ENCODE results near the gene ZNF653.
A peak's percentile ranks its signal among the peaks of the same experiment; 100 is the strongest.

The ZNF653 gene, protein sequence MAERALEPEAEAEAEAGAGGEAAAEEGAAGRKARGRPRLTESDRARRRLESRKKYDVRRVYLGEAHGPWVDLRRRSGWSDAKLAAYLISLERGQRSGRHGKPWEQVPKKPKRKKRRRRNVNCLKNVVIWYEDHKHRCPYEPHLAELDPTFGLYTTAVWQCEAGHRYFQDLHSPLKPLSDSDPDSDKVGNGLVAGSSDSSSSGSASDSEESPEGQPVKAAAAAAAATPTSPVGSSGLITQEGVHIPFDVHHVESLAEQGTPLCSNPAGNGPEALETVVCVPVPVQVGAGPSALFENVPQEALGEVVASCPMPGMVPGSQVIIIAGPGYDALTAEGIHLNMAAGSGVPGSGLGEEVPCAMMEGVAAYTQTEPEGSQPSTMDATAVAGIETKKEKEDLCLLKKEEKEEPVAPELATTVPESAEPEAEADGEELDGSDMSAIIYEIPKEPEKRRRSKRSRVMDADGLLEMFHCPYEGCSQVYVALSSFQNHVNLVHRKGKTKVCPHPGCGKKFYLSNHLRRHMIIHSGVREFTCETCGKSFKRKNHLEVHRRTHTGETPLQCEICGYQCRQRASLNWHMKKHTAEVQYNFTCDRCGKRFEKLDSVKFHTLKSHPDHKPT

DNA sequence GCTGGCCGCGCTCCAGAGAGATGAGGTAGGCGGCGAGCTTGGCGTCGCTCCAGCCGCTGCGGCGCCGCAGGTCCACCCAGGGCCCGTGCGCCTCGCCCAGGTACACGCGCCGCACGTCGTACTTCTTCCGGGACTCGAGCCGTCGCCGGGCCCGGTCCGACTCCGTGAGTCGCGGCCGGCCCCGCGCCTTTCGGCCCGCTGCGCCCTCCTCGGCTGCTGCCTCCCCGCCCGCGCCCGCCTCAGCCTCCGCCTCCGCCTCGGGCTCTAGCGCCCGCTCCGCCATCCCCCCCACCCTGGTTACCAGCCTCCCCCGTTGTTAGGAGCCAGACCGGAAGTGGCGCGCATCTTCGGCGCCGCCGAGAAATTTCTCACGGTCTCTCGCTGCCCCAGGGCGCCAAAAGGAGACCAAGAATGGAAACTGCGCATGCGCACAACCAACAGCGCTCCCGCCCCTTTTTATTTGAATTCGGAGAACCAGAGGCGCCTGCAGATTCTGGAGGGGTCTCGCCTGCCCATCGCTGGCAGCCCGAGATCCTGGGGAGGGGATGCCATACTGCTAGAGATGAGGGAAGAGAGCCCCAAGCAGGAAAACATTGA, at the start of gene ZNF653:
Gene ZNF653, minus strand, starts transcription at position 336 of the 597 bp plus-strand sequence. Its CDS starts 53 bp downstream, at position 283.
- DNase-seq, result peak; percentile 96

DNA sequence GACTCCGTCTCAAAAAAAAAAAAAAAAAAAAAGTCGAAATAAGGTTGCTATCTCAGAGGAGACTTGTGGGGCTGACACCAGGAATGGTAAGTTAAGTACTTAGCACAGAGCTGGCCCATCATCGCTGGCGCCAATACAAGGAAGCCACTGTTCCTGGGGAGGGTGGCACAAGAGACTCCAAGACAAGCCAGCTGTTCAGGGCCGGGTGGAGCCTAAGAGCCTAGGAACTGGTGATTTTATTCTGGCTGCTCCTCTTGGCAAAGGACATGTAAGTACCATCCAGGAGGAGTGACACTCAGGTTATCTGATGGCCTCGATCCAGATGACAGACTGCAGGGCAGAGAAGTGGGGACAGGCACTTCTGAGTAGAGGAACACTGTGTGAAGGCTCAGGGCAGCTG, 49.6 kb upstream of the ZNF653 start:
- DNase-seq, result no peak

DNA sequence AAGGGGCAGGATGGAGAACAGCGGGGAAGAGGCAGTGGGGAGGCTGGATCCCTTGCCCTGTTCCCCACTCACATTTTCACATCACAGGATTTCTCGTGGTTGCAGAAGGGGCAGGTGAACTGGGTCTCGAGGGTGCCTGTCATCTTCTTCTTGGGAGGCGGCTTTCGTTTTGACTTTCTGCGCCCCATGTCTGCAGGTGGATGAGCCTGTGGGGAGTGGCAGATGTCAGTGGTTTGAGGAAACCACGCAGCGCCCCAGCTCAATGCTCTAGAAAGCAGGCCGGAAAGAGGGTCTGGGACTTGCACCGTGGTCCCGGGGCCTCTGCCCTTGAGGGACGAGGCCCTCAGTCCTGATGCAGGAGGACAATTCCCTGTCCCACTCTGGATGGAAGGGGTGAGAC, 48.5 kb upstream of the ZNF653 start:
- DNase-seq, result no peak

GRCh38 chr19:11552666-11553372, 47.2 kb upstream of the ZNF653 start:
- DNase-seq, result no peak

DNA sequence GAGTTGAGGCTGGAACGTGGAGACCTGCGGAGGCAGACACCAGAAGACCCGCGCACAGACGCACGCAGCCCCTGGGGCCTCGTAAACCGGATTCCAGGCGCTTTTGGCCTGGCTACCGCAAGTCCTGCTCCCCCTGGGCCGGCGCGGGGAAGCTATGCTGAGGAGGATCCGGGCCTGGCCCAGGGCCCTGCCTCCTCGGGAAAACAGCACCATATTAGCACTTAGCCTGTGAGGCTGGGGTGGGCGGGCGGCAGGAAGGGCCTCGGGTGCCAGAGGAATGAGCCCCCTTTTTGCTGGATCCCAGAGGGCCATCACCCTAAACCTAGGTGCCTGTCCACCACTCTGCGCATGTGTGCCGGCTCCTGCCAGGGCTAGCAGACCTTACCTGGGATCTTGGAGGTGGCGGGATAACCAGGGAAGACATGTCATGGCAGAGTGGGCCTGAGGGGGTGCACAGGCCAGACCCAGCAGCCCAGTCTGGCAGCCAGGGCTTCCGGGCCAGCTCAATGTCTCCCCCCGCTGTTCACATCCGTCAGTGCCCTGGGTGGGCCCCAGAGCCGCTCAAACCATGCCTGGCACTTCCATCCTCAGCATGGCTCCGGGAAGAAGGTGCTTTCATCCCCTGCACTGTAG, 46.1 kb upstream of the ZNF653 start:
- no peak for DNase-seq

DNA sequence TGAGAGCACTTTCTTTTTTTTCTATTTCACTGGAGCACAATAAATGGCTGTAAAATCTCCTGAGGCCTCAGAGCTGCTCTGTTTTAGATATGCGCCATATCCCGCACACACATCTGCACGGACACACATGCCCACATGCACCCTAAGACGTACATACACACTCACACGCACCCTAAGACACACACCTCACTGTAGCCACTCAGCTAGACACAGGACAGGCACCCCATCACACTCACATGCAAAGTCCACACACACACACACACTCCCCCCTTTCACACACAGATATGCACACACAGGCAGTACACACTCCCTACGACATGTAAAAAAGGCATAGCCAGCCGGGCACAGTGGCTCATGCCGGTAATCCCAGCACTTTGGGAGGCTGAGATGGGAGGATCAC, 44.6 kb upstream of the ZNF653 start:
- no peak for DNase-seq

GRCh38 chr19:11549386-11549953, 43.8 kb upstream of the ZNF653 start:
- DNase-seq, result no peak

GRCh38 chr19:11547929-11548700, 42.5 kb upstream of the ZNF653 start:
- no peak for DNase-seq

- no peak for DNase-seq
Observed at GRCh38 chr19:11541238-11541637, 35.6 kb upstream of the ZNF653 start.

- no peak for DNase-seq
Observed at GRCh38 chr19:11540645-11541044, 35.0 kb upstream of the ZNF653 start.

DNA sequence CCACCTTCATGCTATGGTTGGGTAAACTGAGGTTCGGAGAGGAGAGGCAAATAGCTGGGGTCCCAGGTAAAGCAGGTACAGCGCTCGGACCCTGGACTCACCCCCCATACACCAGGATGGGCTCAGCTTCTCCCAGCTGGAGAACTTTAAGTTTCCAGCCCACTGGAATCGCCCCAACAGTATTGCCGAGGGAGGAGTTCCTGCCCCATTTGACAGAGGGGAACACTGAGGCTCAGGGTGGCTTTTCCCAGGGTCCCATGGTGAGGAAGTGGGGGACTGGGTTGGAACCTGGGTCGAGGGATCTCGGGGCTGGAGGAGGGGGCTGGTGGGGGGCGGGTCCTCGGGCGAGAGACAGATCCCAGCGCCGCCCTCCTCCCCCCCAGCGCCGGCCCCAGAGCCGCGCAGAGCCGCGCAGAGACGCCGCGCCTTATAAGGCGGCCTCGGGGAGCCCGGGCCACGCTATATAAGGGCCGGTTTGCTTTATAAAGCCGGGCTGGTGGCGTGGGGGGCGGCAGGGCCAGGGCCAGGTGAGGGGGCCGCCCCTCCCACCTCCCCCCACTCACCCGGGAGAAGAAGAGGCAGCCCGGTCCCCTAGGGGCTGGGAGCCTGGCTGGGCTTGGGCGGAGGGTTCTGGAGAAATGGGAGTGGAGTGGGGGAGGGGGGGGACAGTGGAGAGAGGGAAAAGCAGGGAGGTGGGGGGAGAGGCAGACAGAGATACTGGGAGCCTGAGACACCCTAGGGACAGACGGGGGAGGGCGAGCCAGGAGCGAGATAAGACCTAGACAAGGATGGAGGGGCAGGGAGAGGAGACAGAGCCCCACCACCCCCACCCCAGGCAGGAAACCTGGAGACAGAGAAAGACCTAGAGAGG, 34.1 kb upstream of the ZNF653 start:
- DNase-seq, result no peak

GRCh38 chr19:11538232-11539036, 32.8 kb upstream of the ZNF653 start, which contains the start of gene CNN1:
Gene CNN1 (plus strand): TSS chr19:11538851. CDS start chr19:11538928, 77 bp downstream.
- no peak for DNase-seq

GRCh38 chr19:11535792-11536595, 30.4 kb upstream of the ZNF653 start:
- DNase-seq, result peak; percentile 81

DNA sequence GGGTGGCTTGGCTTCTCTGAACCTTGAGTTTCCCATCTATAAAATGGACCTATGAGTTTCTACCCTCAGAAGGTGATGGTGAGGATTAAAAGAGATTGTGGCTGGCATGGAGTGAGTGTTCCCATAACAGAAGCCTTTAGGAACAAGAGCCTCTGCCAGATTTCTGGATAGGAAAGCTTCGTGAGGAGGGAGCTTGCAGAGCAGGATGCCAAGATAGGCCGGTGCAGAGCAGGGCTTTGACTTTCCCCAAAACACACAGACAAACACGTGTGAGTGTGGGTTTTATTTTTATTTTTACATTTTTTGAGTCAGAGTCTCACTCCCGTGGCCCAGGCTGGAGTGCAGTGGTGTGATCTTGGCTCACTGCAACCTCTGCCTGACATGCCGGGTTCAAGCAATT, 29.3 kb upstream of the ZNF653 start:
- no peak for DNase-seq

DNA sequence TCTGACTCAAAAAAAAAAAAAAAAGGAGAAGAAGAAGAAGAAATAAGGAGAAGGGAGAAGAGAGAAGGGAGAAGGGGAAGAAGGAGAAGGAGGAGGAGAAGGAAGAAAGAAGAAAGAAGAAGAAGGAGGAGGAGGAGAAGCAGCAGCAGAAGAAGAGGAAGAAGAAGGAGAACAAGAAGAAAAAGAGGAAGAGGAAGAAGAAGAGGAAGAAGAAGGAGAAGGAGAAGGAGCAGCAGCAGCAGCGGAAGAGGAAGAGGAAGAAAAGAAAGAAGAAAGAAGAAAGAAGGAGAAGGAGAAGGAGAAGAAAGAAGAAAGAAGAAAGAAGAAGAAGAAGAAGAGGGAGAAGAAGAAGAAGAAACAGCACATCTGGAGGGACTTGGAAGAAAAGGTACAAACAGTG, 28.9 kb upstream of the ZNF653 start:
- DNase-seq, result no peak

- peak; percentile 92 for DNase-seq
Observed at GRCh38 chr19:11530432-11530831, 24.8 kb upstream of the ZNF653 start.

- peak; percentile 95 for DNase-seq
Observed at GRCh38 chr19:11528551-11529341, 23.1 kb upstream of the ZNF653 start, which contains the start of gene ECSIT. Gene ECSIT (minus strand): TSS chr19:11529134. CDS start chr19:11519170, 9,964 bp downstream.

GRCh38 chr19:11519138-11519537, 13.5 kb upstream of the ZNF653 start:
- DNase-seq, result no peak

Measured in NCI-H1436 (cell line).